Measurements from ENCODE around the gene PTPRM.

Gene PTPRM

DNA sequence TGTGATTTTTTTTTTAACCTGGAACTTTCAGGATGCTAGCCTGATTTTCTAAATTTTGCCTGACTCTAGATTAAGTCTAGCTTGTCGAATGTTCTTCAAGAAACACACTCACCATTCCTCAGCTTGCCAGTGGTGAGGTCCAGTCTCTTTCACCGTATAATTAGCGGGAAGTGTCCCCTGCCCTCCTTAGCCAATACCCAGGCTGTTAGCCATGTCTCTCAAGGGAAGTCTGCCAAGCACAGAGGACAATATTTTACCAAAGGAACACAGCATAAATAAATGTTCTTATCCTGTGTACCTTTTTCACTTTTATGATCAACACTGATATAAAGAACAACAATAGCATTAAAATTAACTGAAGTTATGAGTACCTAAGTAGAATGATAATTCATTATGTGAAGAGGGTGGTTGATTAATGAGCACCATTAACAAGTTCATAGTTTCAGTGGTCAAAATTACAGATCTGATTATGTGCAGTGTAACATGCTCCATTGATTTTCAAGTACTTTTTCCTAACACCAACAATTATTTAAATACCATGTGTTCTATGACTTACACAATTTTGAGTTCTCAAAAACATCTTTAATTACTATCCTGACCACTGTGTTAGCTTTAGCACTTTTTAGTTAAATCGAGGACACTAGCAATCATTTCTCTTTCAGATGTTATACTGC is 596.3 kb downstream of the PTPRM start:
- TF ChIP-seq GLIS3 (CRISPR knock-in tag; IDR thresholded peaks at IDR 0.05) (no peak), CSDC2 (CRISPR knock-in tag; IDR thresholded peaks at IDR 0.05) (no peak), RARB (CRISPR knock-in tag; IDR thresholded peaks at IDR 0.05) (no peak), ARNTL (CRISPR knock-in tag; IDR thresholded peaks at IDR 0.05; ENCODE audit: borderline replicate concordance, low read depth) (no peak), OSR1 (CRISPR knock-in tag; IDR thresholded peaks at IDR 0.05) (no peak), ESRRG (CRISPR knock-in tag; IDR thresholded peaks at IDR 0.05) (no peak), ISL1 (CRISPR knock-in tag; IDR thresholded peaks at IDR 0.05) (no peak), ZC3H10 (CRISPR knock-in tag; IDR thresholded peaks at IDR 0.05) (no peak), ZNF565 (CRISPR knock-in tag; conservative IDR thresholded peaks at IDR 0.05; ENCODE audit: low read depth) (no peak), ZFP30 (CRISPR knock-in tag; IDR thresholded peaks at IDR 0.05) (no peak), ZFP3 (CRISPR knock-in tag; IDR thresholded peaks at IDR 0.05) (no peak), TCF4 (CRISPR knock-in tag; IDR thresholded peaks at IDR 0.05; ENCODE audit: borderline replicate concordance) (no peak), PPARA (CRISPR knock-in tag; IDR thresholded peaks at IDR 0.05; ENCODE audit: borderline replicate concordance) (no peak), ZNF70 (CRISPR knock-in tag; IDR thresholded peaks at IDR 0.05) (no peak)
- TF ChIP-seq, protein P1, sequence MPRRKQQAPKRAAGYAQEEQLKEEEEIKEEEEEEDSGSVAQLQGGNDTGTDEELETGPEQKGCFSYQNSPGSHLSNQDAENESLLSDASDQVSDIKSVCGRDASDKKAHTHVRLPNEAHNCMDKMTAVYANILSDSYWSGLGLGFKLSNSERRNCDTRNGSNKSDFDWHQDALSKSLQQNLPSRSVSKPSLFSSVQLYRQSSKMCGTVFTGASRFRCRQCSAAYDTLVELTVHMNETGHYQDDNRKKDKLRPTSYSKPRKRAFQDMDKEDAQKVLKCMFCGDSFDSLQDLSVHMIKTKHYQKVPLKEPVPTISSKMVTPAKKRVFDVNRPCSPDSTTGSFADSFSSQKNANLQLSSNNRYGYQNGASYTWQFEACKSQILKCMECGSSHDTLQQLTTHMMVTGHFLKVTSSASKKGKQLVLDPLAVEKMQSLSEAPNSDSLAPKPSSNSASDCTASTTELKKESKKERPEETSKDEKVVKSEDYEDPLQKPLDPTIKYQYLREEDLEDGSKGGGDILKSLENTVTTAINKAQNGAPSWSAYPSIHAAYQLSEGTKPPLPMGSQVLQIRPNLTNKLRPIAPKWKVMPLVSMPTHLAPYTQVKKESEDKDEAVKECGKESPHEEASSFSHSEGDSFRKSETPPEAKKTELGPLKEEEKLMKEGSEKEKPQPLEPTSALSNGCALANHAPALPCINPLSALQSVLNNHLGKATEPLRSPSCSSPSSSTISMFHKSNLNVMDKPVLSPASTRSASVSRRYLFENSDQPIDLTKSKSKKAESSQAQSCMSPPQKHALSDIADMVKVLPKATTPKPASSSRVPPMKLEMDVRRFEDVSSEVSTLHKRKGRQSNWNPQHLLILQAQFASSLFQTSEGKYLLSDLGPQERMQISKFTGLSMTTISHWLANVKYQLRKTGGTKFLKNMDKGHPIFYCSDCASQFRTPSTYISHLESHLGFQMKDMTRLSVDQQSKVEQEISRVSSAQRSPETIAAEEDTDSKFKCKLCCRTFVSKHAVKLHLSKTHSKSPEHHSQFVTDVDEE (CRISPR knock-in tag; IDR thresholded peaks at IDR 0.05): no peak
- TF ChIP-seq, protein P2, sequence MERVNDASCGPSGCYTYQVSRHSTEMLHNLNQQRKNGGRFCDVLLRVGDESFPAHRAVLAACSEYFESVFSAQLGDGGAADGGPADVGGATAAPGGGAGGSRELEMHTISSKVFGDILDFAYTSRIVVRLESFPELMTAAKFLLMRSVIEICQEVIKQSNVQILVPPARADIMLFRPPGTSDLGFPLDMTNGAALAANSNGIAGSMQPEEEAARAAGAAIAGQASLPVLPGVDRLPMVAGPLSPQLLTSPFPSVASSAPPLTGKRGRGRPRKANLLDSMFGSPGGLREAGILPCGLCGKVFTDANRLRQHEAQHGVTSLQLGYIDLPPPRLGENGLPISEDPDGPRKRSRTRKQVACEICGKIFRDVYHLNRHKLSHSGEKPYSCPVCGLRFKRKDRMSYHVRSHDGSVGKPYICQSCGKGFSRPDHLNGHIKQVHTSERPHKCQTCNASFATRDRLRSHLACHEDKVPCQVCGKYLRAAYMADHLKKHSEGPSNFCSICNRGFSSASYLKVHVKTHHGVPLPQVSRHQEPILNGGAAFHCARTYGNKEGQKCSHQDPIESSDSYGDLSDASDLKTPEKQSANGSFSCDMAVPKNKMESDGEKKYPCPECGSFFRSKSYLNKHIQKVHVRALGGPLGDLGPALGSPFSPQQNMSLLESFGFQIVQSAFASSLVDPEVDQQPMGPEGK (CRISPR knock-in tag; IDR thresholded peaks at IDR 0.05; ENCODE audit: borderline replicate concordance): no peak
- TF ChIP-seq, protein P3, sequence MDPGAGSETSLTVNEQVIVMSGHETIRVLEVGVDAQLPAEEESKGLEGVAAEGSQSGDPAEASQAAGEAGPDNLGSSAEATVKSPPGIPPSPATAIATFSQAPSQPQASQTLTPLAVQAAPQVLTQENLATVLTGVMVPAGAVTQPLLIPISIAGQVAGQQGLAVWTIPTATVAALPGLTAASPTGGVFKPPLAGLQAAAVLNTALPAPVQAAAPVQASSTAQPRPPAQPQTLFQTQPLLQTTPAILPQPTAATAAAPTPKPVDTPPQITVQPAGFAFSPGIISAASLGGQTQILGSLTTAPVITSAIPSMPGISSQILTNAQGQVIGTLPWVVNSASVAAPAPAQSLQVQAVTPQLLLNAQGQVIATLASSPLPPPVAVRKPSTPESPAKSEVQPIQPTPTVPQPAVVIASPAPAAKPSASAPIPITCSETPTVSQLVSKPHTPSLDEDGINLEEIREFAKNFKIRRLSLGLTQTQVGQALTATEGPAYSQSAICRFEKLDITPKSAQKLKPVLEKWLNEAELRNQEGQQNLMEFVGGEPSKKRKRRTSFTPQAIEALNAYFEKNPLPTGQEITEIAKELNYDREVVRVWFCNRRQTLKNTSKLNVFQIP (CRISPR knock-in tag; IDR thresholded peaks at IDR 0.05; ENCODE audit: borderline replicate concordance, low read depth): no peak
- TF ChIP-seq, protein P4, sequence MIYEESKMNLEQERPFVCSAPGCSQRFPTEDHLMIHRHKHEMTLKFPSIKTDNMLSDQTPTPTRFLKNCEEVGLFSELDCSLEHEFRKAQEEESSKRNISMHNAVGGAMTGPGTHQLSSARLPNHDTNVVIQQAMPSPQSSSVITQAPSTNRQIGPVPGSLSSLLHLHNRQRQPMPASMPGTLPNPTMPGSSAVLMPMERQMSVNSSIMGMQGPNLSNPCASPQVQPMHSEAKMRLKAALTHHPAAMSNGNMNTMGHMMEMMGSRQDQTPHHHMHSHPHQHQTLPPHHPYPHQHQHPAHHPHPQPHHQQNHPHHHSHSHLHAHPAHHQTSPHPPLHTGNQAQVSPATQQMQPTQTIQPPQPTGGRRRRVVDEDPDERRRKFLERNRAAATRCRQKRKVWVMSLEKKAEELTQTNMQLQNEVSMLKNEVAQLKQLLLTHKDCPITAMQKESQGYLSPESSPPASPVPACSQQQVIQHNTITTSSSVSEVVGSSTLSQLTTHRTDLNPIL (CRISPR knock-in tag; IDR thresholded peaks at IDR 0.05; ENCODE audit: low read depth): no peak
- ATAC-seq: no peak

DNA sequence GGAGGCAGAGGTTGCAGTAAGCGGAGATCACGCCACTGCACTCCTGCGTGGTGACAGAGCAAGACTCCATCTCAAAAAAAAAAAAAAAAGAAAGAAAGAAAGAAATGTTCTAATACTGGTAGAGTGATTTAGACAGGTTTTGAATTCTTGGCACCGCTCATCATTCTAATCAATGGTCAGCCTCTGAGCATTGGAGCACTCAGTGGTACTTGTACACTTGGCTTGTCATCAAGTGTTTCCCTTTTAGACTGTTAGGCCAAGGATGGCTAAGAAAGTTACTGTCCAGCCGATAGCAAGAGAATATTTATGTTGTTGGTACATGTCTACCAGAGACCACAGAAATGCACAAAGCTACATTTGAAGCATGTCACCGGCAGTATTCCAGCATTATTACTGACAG is 598.0 kb downstream of the PTPRM start:
- TF ChIP-seq ZNF70 (CRISPR knock-in tag; IDR thresholded peaks at IDR 0.05): no peak
- TF ChIP-seq OSR1 (CRISPR knock-in tag; IDR thresholded peaks at IDR 0.05): no peak
- no peak for ATAC-seq

DNA sequence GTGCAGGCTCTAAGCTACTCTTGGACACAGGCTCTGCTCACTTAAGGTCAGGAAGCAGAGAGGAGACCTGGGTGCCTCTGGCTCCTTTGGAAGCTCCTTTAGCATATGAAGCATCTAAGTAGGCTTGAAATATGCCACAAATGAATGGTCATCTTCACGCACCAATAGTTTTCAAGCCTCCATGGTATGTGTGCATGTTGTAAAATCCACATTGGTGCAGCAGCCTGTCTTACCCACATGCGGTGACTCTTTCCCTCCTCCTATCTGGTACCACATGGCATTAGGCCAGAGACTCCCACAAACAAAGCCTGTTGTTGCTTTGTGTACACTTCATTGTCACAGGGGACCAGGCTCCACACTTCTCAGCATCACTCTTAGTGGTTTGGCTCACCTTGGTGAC is 599.9 kb downstream of the PTPRM start:
- no peak for ATAC-seq
- no peak for TF ChIP-seq ARNTL (CRISPR knock-in tag; IDR thresholded peaks at IDR 0.05; ENCODE audit: borderline replicate concordance, low read depth)
- TF ChIP-seq ZNF8 (CRISPR knock-in tag; IDR thresholded peaks at IDR 0.05): no peak
- TF ChIP-seq ZC3H10 (CRISPR knock-in tag; IDR thresholded peaks at IDR 0.05): no peak
- TF ChIP-seq, protein P1 (CRISPR knock-in tag; IDR thresholded peaks at IDR 0.05): no peak
- TF ChIP-seq, protein P4 (CRISPR knock-in tag; IDR thresholded peaks at IDR 0.05; ENCODE audit: low read depth): no peak
- TF ChIP-seq ZFP3 (CRISPR knock-in tag; IDR thresholded peaks at IDR 0.05): no peak
- TF ChIP-seq, protein P2 (CRISPR knock-in tag; IDR thresholded peaks at IDR 0.05; ENCODE audit: borderline replicate concordance): no peak
- TF ChIP-seq, protein P3 (CRISPR knock-in tag; IDR thresholded peaks at IDR 0.05; ENCODE audit: borderline replicate concordance, low read depth): no peak
- no peak for TF ChIP-seq TOX (CRISPR knock-in tag; IDR thresholded peaks at IDR 0.05; ENCODE audit: borderline replicate concordance)
- TF ChIP-seq CSDC2 (CRISPR knock-in tag; IDR thresholded peaks at IDR 0.05): no peak
- no peak for TF ChIP-seq TCF4 (CRISPR knock-in tag; IDR thresholded peaks at IDR 0.05; ENCODE audit: borderline replicate concordance)
- TF ChIP-seq OSR1 (CRISPR knock-in tag; IDR thresholded peaks at IDR 0.05): no peak
- TF ChIP-seq RARB (CRISPR knock-in tag; IDR thresholded peaks at IDR 0.05): no peak
- no peak for TF ChIP-seq PPARA (CRISPR knock-in tag; IDR thresholded peaks at IDR 0.05; ENCODE audit: borderline replicate concordance)

Measured in SK-N-SH treated with all-trans-retinoic acid at 6 μM for 48 hours (cell line).